K562 (cell line): ENCODE results near the gene SPATA25. TPM values are rescaled to one million over a fixed set of nuclear protein-coding genes. Genes with fewer than 3 reads are reported as not detected.

Experiments
- ASH1L ChIP-seq: fragments of 450-650 bp; IDR thresholded peaks from 2 replicates; pipeline ENCODE4 v1.6.1; 2018; ENCODE audit warnings: borderline replicate concordance, mild to moderate bottlenecking, low read depth; ENCODE audit not compliant: partially characterized antibody
- E2F6 ChIP-seq, 2 experiments: IDR thresholded peaks; 2 replicates each; pipeline ENCODE4 v1.6.1; 2011; ENCODE audit warnings: borderline replicate concordance in 1 of 2, control low read depth in 1 of 2, low read depth in 1 of 2, low read length in 1 of 2, mild to moderate bottlenecking in 1 of 2, mixed read lengths in 1 of 2, moderate library complexity in 1 of 2; ENCODE audit not compliant: insufficient read depth in 1 of 2, insufficient read length in 1 of 2, poor library complexity in 1 of 2, severe bottlenecking in 1 of 2; ENCODE audit errors: extremely low read depth in 1 of 2
- EP300 ChIP-seq: IDR thresholded peaks from 2 replicates; pipeline ENCODE4 v1.6.1; 2012; ENCODE audit warnings: low read length, improper control_type of control experiment
- ETV1 ChIP-seq: fragments of 450-650 bp; conservative IDR thresholded peaks from 2 replicates; pipeline ENCODE4 v1.6.1; 2016; ENCODE audit warnings: missing genetic modification characterization, control low read depth, low read depth, missing compliant biosample characterization
- ILF3 ChIP-seq: fragments of 450-650 bp; IDR thresholded peaks from 2 replicates; pipeline ENCODE4 v1.6.1; 2018; ENCODE audit warnings: antibody characterized with exemption, mild to moderate bottlenecking, moderate library complexity, borderline replicate concordance
- MEF2D ChIP-seq: conservative IDR thresholded peaks from 2 replicates; pipeline ENCODE4 v1.6.1; 2016; ENCODE audit warnings: low read depth, missing genetic modification characterization, missing compliant biosample characterization
- MLLT1 ChIP-seq, 2 experiments: fragments of 450-650 bp; IDR thresholded peaks; 2 replicates each; pipeline ENCODE4 v1.6.1; 2016
- MNT ChIP-seq, 2 experiments: fragments of 450-650 bp; conservative IDR thresholded peaks; 2 replicates each; pipeline ENCODE4 v1.6.1; 2017; ENCODE audit warnings: mild to moderate bottlenecking in 2 of 2, moderate library complexity in 2 of 2
- NELFE ChIP-seq: IDR thresholded peaks from 2 replicates; pipeline ENCODE4 v1.6.1; 2011; ENCODE audit warnings: mild to moderate bottlenecking; ENCODE audit not compliant: insufficient read depth, insufficient read length
- NRF1 ChIP-seq, 2 experiments: fragments of 450-650 bp; IDR thresholded peaks in 1 of 2; conservative IDR thresholded peaks in 1 of 2; 2 replicates each; pipeline ENCODE4 v1.6.1; 2014; ENCODE audit warnings: mild to moderate bottlenecking in 2 of 2
- OTX1 ChIP-seq: fragments of 450-650 bp; formaldehyde crosslinking; IDR thresholded peaks from 2 replicates; pipeline ENCODE4 v1.4.0; 2022; ENCODE audit warnings: mild to moderate bottlenecking
- PKNOX1 ChIP-seq: fragments of 450-650 bp; IDR thresholded peaks from 2 replicates; pipeline ENCODE4 v1.6.1; 2016
- RBFOX2 ChIP-seq: fragments of 200-400 bp; formaldehyde crosslinking; IDR thresholded peaks from 2 replicates; pipeline ENCODE4 v1.6.1; 2017; ENCODE audit warnings: low read depth, mild to moderate bottlenecking, low read length, moderate library complexity
- SIN3B ChIP-seq: fragments of 450-650 bp; IDR thresholded peaks from 2 replicates; pipeline ENCODE4 v1.6.1; 2017; ENCODE audit warnings: low read depth, mild to moderate bottlenecking, moderate library complexity
- SREBF1 ChIP-seq: fragments of 150-350 bp; IDR thresholded peaks from 2 replicates; pipeline ENCODE4 v1.6.1; 2014; ENCODE audit warnings: antibody characterized with exemption, low read depth, low read length, borderline replicate concordance
- SUPT5H ChIP-seq: fragments of 450-650 bp; IDR thresholded peaks from 2 replicates; pipeline ENCODE4 v1.6.1; 2016
- TBP ChIP-seq: optimal IDR thresholded peaks from 2 replicates; pipeline ENCODE3; 2011; ENCODE audit warnings: low read depth, low read length, improper control_type of control experiment
- THRB ChIP-seq: fragments of 450-650 bp; formaldehyde crosslinking; conservative IDR thresholded peaks from 2 replicates; pipeline ENCODE4 v1.4.0; 2022; ENCODE audit warnings: mild to moderate bottlenecking, missing genetic modification characterization
- TRIM24 ChIP-seq, 2 experiments: fragments of 450-650 bp; IDR thresholded peaks; 2 replicates each; pipeline ENCODE4 v1.6.1; 2016
- ZC3H4 ChIP-seq: sonication (generic); formaldehyde crosslinking; IDR thresholded peaks from 2 replicates; pipeline ENCODE4 v1.9.0; 2021; ENCODE audit warnings: missing genetic modification reagents, borderline replicate concordance
- ZNF311 ChIP-seq: fragments of 250-450 bp; sonication (Bioruptor Pico); IDR thresholded peaks from 2 replicates; pipeline ENCODE4 v1.4.0; 2020; ENCODE audit warnings: mild to moderate bottlenecking, moderate library complexity
- polyA plus RNA-seq, 8 experiments: library from polyadenylated mRNA; depleted of rRNA in 4 of 8; stranded (reverse) in 5 of 8; unstranded in 3 of 8; fragments of >200 nt; fragmentation: Nextera tagmentation in 2 of 8; fragmentation: Illumina TruSeq in 1 of 8; extraction: Ambion mirVana in 2 of 8; extraction: Trizol in 1 of 8; gene quantifications; 2 replicates each; pipeline versions ENCODE4 v1.2.1 to v1.2.3, GENCODE V29; 2011 to 2014; ENCODE audit warnings: inconsistent platforms in 1 of 8, missing spikeins in 1 of 8
- total RNA-seq, 7 experiments: library from RNA; depleted of rRNA in 6 of 7; stranded (reverse); fragments of >200 nt in 6 of 7; fragmentation: Illumina TruSeq in 2 of 7; extraction: Trizol in 2 of 7; gene quantifications; 2 replicates each; pipeline versions ENCODE4 v1.2.1 to v1.2.3, GENCODE V29; 2011 to 2021; ENCODE audit warnings: low replicate concordance in 1 of 7

Gene SPATA25
- total and polyA plus RNA-seq, 9 of the 15 experiments (the other 6 are each of a cell fraction or from before 2014, with no cell fraction given): 0.21 to 0.95 (median 0.53) TPM; not detected in 3

- TF ChIP-seq MNT (conservative IDR thresholded peaks at IDR 0.05) (peak in 1 of 2 experiments; percentile 60; a peak in 1 of 4 replicates), SUPT5H (peak; percentile 93), ETV1 (tag) (peak; percentile 94), OTX1 (0 out of 2 replicates have a peak, but pooled peaks have one; percentile 17), TRIM24 (IDR thresholded peaks at IDR 0.05) (peak in 1 of 2 experiments; percentile 68; a peak in 2 of 4 replicates), SREBF1 (no peak), ILF3 (no peak), MLLT1 (IDR thresholded peaks at IDR 0.05) (peak; percentile 59 to 63; a peak in 3 of 4 replicates), SIN3B (no peak), EP300 (peak; percentile 82), ZC3H4 (CRISPR knock-in tag) (peak; percentile 75; the same call in 1 of the 2 replicates), ASH1L (peak; percentile 51), NRF1 (conservative IDR thresholded peaks at IDR 0.05 in 1 of 2, IDR thresholded peaks at IDR 0.05 in 1 of 2) (peak; percentile 65 to 72), RBFOX2 (peak; percentile 85), NELFE (no peak), THRB (CRISPR knock-in tag) (peak; percentile 53; the same call in 1 of the 2 replicates), ZNF311 (no peak), MEF2D (0 out of 2 replicates have a peak, but pooled peaks have one; percentile 7), TBP (peak; percentile 89), PKNOX1 (peak; percentile 90), E2F6 (IDR thresholded peaks at IDR 0.05; ENCODE audit: borderline replicate concordance in 1 of 2, extremely low read depth in 1 of 2, insufficient read depth in 1 of 2, insufficient read length in 1 of 2, low read depth in 1 of 2, low read length in 1 of 2, poor library complexity in 1 of 2, severe bottlenecking in 1 of 2) (peak in 1 of 2 experiments; percentile 28)
These were observed 23.5 kb upstream of the SPATA25 start (continued) for GRCh38 chr20:45910670-45911485.
